H1 (cell line): Measurements from ENCODE around the gene CA14. TPM values are rescaled to one million over a fixed set of nuclear protein-coding genes. Genes with fewer than 3 reads are reported as not detected.
"Not testable (repeated sequence)": the region's sequence is repeated elsewhere in the genome, so short reads cannot be mapped to it uniquely, and the experiment has no call there.

Experiments
- CTCF ChIA-PET: fragments of 300-600 bp; sonication (Branson Sonifier 250); formaldehyde crosslinking; loops from one replicate; lab custom pipeline; 2021; ENCODE audit not compliant: partially characterized antibody; lab: Charles Lee
- POLR2A ChIA-PET: fragments of 300-600 bp; sonication (Branson Sonifier 250); formaldehyde crosslinking; loops from one replicate; lab custom pipeline; 2021; ENCODE audit warnings: inconsistent platforms; ENCODE audit not compliant: partially characterized antibody; lab: Charles Lee
- DNase-seq, 2 experiments: peaks; one replicate each; pipeline versions ENCODE4 v3.0.0 to v3.0.0-alpha.2; 2010 to 2022; ENCODE audit warnings: low spot score in 2 of 2, low read depth in 1 of 2, mixed read lengths in 1 of 2
- FAIRE-seq: peaks from 2 replicates; lab custom pipeline; 2011; peaks lifted over from hg19 to GRCh38; lab: Jason Lieb, UNC
- H2AFZ ChIP-seq: 2 replicates; pipeline ENCODE4 v1.8.1; 2012; ENCODE audit warnings: low read length, inconsistent platforms
- H2AK5ac ChIP-seq: 2 replicates; pipeline ENCODE4 v1.6.1; 2013; ENCODE audit warnings: low read depth, low read length
- H2BK120ac ChIP-seq: replicated peaks from 2 replicates; pipeline ENCODE3; 2013; ENCODE audit warnings: low read depth, low read length, inconsistent platforms
- H2BK12ac ChIP-seq: 2 replicates; pipeline ENCODE4 v1.6.1; 2013; ENCODE audit warnings: low read depth, low read length
- H2BK15ac ChIP-seq: 2 replicates; pipeline ENCODE4 v1.6.1; 2013; ENCODE audit warnings: low read length
- H2BK20ac ChIP-seq: 2 replicates; pipeline ENCODE4 v1.6.1; 2013; ENCODE audit warnings: low read length
- H2BK5ac ChIP-seq: 2 replicates; pipeline ENCODE4 v1.6.1; 2013; ENCODE audit warnings: low read depth, low read length
- H3K14ac ChIP-seq: 2 replicates; pipeline ENCODE4 v1.6.1; 2013; ENCODE audit warnings: inconsistent platforms; ENCODE audit not compliant: insufficient read length
- H3K18ac ChIP-seq: 2 replicates; pipeline ENCODE4 v1.6.1; 2013; ENCODE audit warnings: low read length; ENCODE audit errors: extremely low read depth
- H3K23ac ChIP-seq: 2 replicates; pipeline ENCODE4 v1.6.1; 2013; ENCODE audit warnings: inconsistent platforms; ENCODE audit not compliant: insufficient read length
- H3K23me2 ChIP-seq: 2 replicates; pipeline ENCODE4 v1.6.1; 2013; ENCODE audit warnings: low read depth, low read length
- H3K27ac ChIP-seq: 2 replicates; pipeline ENCODE4 v1.6.1; 2011; ENCODE audit warnings: low read depth, low read length, inconsistent platforms
- H3K27me3 ChIP-seq, 4 experiments: replicated peaks in 1 of 4; 1 replicate in 1 of 4; 2 replicates in 3 of 4; pipeline versions ENCODE4 v1.6.1 to v1.8.1; 2011 to 2013; ENCODE audit warnings: low read length in 3 of 4, mild to moderate bottlenecking in 3 of 4, inconsistent platforms in 2 of 4, mixed read lengths in 2 of 4, moderate library complexity in 1 of 4; ENCODE audit not compliant: control insufficient read depth in 3 of 4, insufficient read depth in 3 of 4; ENCODE audit errors: extremely low read depth in 1 of 4
- H3K36me3 ChIP-seq, 4 experiments: 2 replicates each; pipeline versions ENCODE4 v1.6.1 to v1.8.1; 2011 to 2013; ENCODE audit warnings: mild to moderate bottlenecking in 4 of 4, low read length in 3 of 4, moderate library complexity in 2 of 4, control low read depth in 1 of 4, inconsistent platforms in 1 of 4; ENCODE audit not compliant: insufficient read depth in 4 of 4, control insufficient read depth in 2 of 4
- H3K4ac ChIP-seq: replicated peaks from 2 replicates; pipeline ENCODE3; 2013; ENCODE audit warnings: low read length, low read depth, mixed read lengths, inconsistent platforms; ENCODE audit not compliant: insufficient read length
- H3K4me1 ChIP-seq, 4 experiments: replicated peaks in 1 of 4; 1 replicate in 1 of 4; 2 replicates in 3 of 4; pipeline versions ENCODE4 v1.6.1 to v1.8.1; 2011 to 2013; ENCODE audit warnings: low read length in 3 of 4, inconsistent platforms in 2 of 4, mixed read lengths in 1 of 4; ENCODE audit not compliant: insufficient read depth in 4 of 4, control insufficient read depth in 3 of 4
- H3K4me2 ChIP-seq, 2 experiments: 2 replicates each; pipeline versions ENCODE4 v1.6.1 to v1.8.1; 2011 to 2013; ENCODE audit warnings: low read depth in 2 of 2, low read length in 2 of 2, control low read depth in 1 of 2, inconsistent platforms in 1 of 2, mild to moderate bottlenecking in 1 of 2; ENCODE audit not compliant: insufficient read depth in 1 of 2
- H3K4me3 ChIP-seq, 4 experiments: fragments of 200-600, 300-600 bp in 1 of 4; sonication (generic), shearing (Covaris generic), sonication (Bioruptor Twin) in 1 of 4; 2 replicates each; pipeline versions ENCODE4 v1.5.1 to v1.8.1; 2011 to 2016; ENCODE audit warnings: low read length in 4 of 4, low read depth in 3 of 4, control low read depth in 2 of 4, inconsistent platforms in 2 of 4, mild to moderate bottlenecking in 2 of 4, mixed read lengths in 1 of 4, moderate library complexity in 1 of 4; ENCODE audit not compliant: insufficient read depth in 2 of 4; ENCODE audit errors: extremely low read depth in 1 of 4
- H3K56ac ChIP-seq: replicated peaks from 2 replicates; pipeline ENCODE3; 2013; ENCODE audit warnings: low read depth, mild to moderate bottlenecking, mixed read lengths, low read length, inconsistent platforms; ENCODE audit not compliant: insufficient read length
- H3K79me1 ChIP-seq: 2 replicates; pipeline ENCODE4 v1.6.1; 2013; ENCODE audit warnings: low read depth, low read length, control low read depth
- H3K79me2 ChIP-seq, 2 experiments: 2 replicates each; pipeline versions ENCODE4 v1.6.1 to v1.8.1; 2012 to 2013; ENCODE audit warnings: low read length in 2 of 2, mild to moderate bottlenecking in 2 of 2, inconsistent platforms in 1 of 2; ENCODE audit not compliant: insufficient read depth in 2 of 2, control insufficient read depth in 1 of 2
- H3K9ac ChIP-seq, 4 experiments: replicated peaks in 1 of 4; 1 replicate in 1 of 4; 2 replicates in 3 of 4; pipeline versions ENCODE4 v1.6.1 to v1.8.1; 2011 to 2013; ENCODE audit warnings: low read depth in 3 of 4, low read length in 3 of 4, control low read depth in 2 of 4, mild to moderate bottlenecking in 2 of 4, moderate library complexity in 2 of 4, inconsistent platforms in 1 of 4; ENCODE audit errors: extremely low read depth in 1 of 4
- H3K9me3 ChIP-seq, 2 experiments: 2 replicates each; pipeline versions ENCODE4 v1.6.1 to v1.8.1; 2012 to 2013; ENCODE audit warnings: mild to moderate bottlenecking in 2 of 2, moderate library complexity in 2 of 2, control low read depth in 1 of 2, inconsistent platforms in 1 of 2, low read depth in 1 of 2, low read length in 1 of 2, mixed read lengths in 1 of 2; ENCODE audit not compliant: insufficient read depth in 2 of 2
- H4K20me1 ChIP-seq, 2 experiments: replicated peaks in 1 of 2; 2 replicates each; pipeline versions ENCODE3 to v1.8.1; 2011 to 2013; ENCODE audit warnings: inconsistent platforms in 2 of 2, low read length in 2 of 2, mild to moderate bottlenecking in 1 of 2; ENCODE audit not compliant: insufficient read depth in 2 of 2, control insufficient read depth in 1 of 2
- H4K5ac ChIP-seq: 2 replicates; pipeline ENCODE4 v1.6.1; 2013; ENCODE audit warnings: low read length, low read depth, mixed read lengths, inconsistent platforms; ENCODE audit not compliant: insufficient read length
- H4K8ac ChIP-seq: 2 replicates; pipeline ENCODE4 v1.8.0; 2013; ENCODE audit warnings: mild to moderate bottlenecking, moderate library complexity, low read length, inconsistent platforms; ENCODE audit not compliant: insufficient read depth; ENCODE audit errors: extremely low read depth
- H4K91ac ChIP-seq: replicated peaks from 2 replicates; pipeline ENCODE3; 2013; ENCODE audit warnings: low read length, mixed read lengths, inconsistent platforms; ENCODE audit not compliant: insufficient read length
- WGBS, 2 experiments: shearing (Covaris generic) in 1 of 2; methylation state at CpG; one replicate each; pipeline versions ENCODE4 v1.1.6 to v1.1.7; 2013 to 2015; ENCODE audit warnings: low lambda C conversion rate in 2 of 2, mixed read lengths in 2 of 2, inconsistent platforms in 1 of 2, low coverage in 1 of 2, missing lambda C conversion rate in 1 of 2; ENCODE audit not compliant: insufficient replicate concordance in 2 of 2, insufficient coverage in 1 of 2, insufficient read length in 1 of 2; ENCODE audit errors: extremely low coverage in 1 of 2, missing lambda C conversion rate in 1 of 2; 5-methylcytosine and 5-hydroxymethylcytosine counted together
- polyA plus RNA-seq, 7 experiments: library from polyadenylated mRNA; depleted of rRNA in 3 of 7; stranded (reverse) in 5 of 7; unstranded in 2 of 7; fragments of >200 nt in 5 of 7; fragments of 200-250 nt in 2 of 7; gene quantifications; 1 replicate in 5 of 7; 2 replicates in 1 of 7; 4 replicates in 1 of 7; pipeline versions ENCODE4 v1.2.1 to v1.2.3, GENCODE V29; 2011 to 2013; ENCODE audit warnings: missing spikeins in 2 of 7, mixed read lengths in 2 of 7
- total RNA-seq: library from RNA; stranded (reverse); fragmentation: NEBNext Ultra II Directional; extraction: Animal tissue kit (Norgen Biotek cat#: 25700); gene quantifications from 2 replicates; pipeline ENCODE4 v1.2.1, GENCODE V29; 2021

CA14 gene
- total and polyA plus RNA-seq, 2 of the 8 experiments (the other 6 are each of a cell fraction or from before 2014, with no cell fraction given), result 52.3 to 105 TPM

GRCh38 chr1:150228246-150228645 is 29.3 kb upstream of the CA14 start:
- CTCF ChIA-PET, result interaction anchor here (0.9 to 1.0 kb wide), 2 partner anchors 8 to 14 kb away, joined by 3 to 4 read pairs; no protein-coding TSS in a partner anchor
- POLR2A ChIA-PET, result interaction anchor here (1.1 to 1.5 kb wide), 2 partner anchors 8 to 13 kb away, joined by 3 read pairs; no protein-coding TSS in a partner anchor
- not testable (repeated sequence) for H3K4ac ChIP-seq, H2BK5ac ChIP-seq, H3K9ac ChIP-seq, H3K27me3 ChIP-seq, H3K4me2 ChIP-seq, H3K79me1 ChIP-seq, H4K5ac ChIP-seq, FAIRE-seq, H4K20me1 ChIP-seq, H3K14ac ChIP-seq, H3K23me2 ChIP-seq, H3K23ac ChIP-seq, H2BK15ac ChIP-seq, H2BK12ac ChIP-seq, H3K27ac ChIP-seq, H2BK120ac ChIP-seq, H3K4me3 ChIP-seq, H2BK20ac ChIP-seq, H2AK5ac ChIP-seq, H2AFZ ChIP-seq, H4K8ac ChIP-seq, H3K9me3 ChIP-seq, H3K18ac ChIP-seq, H3K56ac ChIP-seq, H4K91ac ChIP-seq, H3K4me1 ChIP-seq
- Histone ChIP-seq H3K36me3 (peaks cover 14 to 59% (median 45%) of the 10 kb centered on the region in 4 experiments), H3K79me2 (peaks cover 4 to 36% of the 10 kb centered on the region in 2 experiments)
- WGBS, 2 experiments, result 93% methylated on average over 10 of the region's 10 CpGs; no CpG with 5 or more reads in 1 of the 2 experiments
- peak in 1 of 2 experiments; percentile 14 for DNase-seq

GRCh38 chr1:150232921-150233320 is 24.7 kb upstream of the CA14 start:
- H3K56ac ChIP-seq, H3K18ac ChIP-seq, H4K5ac ChIP-seq, H3K27ac ChIP-seq, H3K9ac ChIP-seq, H3K27me3 ChIP-seq, H2AK5ac ChIP-seq, H2BK120ac ChIP-seq, H3K4ac ChIP-seq, H3K23me2 ChIP-seq, H3K23ac ChIP-seq, H4K91ac ChIP-seq, FAIRE-seq, H2BK5ac ChIP-seq, H4K8ac ChIP-seq, H3K14ac ChIP-seq, H3K4me3 ChIP-seq, H3K9me3 ChIP-seq, H2AFZ ChIP-seq, H3K4me1 ChIP-seq, H2BK20ac ChIP-seq, H3K4me2 ChIP-seq, H3K79me1 ChIP-seq, H2BK12ac ChIP-seq, H4K20me1 ChIP-seq, H2BK15ac ChIP-seq: not testable (repeated sequence)
- DNase-seq, result peak in 1 of 2 experiments; percentile 16
- Histone ChIP-seq H3K36me3 (peaks cover 3 to 23% (median 9%) of the 10 kb centered on the region in 4 experiments; a peak in 7 of 8 replicates), H3K79me2 (peaks cover 22 to 62% of the 10 kb centered on the region in 2 experiments)
- ChIA-PET CTCF (interaction anchor here (1.1 to 3.3 kb wide), 2 partner anchors 11 to 45 kb away, joined by 3 to 9 read pairs; no protein-coding TSS in a partner anchor), POLR2A (interaction anchor here (0.6 to 5.6 kb wide), 6 partner anchors 9 to 222 kb away, joined by 3 to 61 read pairs (median 6); partner anchors contain the start of gene CA14)
- WGBS, 2 experiments, result 96% methylated on average over 9 of the region's 10 CpGs; no CpG with 5 or more reads in 1 of the 2 experiments
